SU-DHL-6 (cell line): ENCODE measurements around the gene ADCY10.

Experiments
- H2AFZ ChIP-seq: fragments of 200-600 bp; sonication (generic); 2 replicates; pipeline ENCODE4 v1.6.1; 2014; ENCODE audit warnings: low read depth, mild to moderate bottlenecking, moderate library complexity, mixed read lengths, antibody characterized with exemption, low read length; ENCODE audit not compliant: severe bottlenecking
- H3F3A ChIP-seq: fragments of 200-600 bp; shearing (Covaris generic); 2 replicates; pipeline ENCODE4 v1.6.0; 2016; ENCODE audit warnings: antibody characterized with exemption, mild to moderate bottlenecking; ENCODE audit not compliant: insufficient read depth
- H3K27ac ChIP-seq: fragments of 200-600 bp; sonication (generic); 2 replicates; pipeline ENCODE4 v1.5.1; 2016; ENCODE audit warnings: low read depth, mild to moderate bottlenecking, low read length, moderate library complexity, mixed read lengths
- H3K27me3 ChIP-seq: fragments of 200-600 bp; sonication (generic), shearing (Covaris generic); 2 replicates; pipeline ENCODE4 v1.6.0; 2014; ENCODE audit warnings: mild to moderate bottlenecking, low read length
- H3K36me3 ChIP-seq: fragments of 200-600 bp; sonication (generic); 2 replicates; pipeline ENCODE4 v1.6.1; 2014; ENCODE audit warnings: mild to moderate bottlenecking, low read length, mixed read lengths
- H3K4me2 ChIP-seq: fragments of 300-600, 200-600 bp; shearing (Covaris generic), sonication (generic); 2 replicates; pipeline ENCODE4 v1.6.0; 2014; ENCODE audit warnings: low read length, low read depth, mild to moderate bottlenecking; ENCODE audit not compliant: poor library complexity, severe bottlenecking
- H3K4me3 ChIP-seq: fragments of 200-600 bp; sonication (generic); 2 replicates; pipeline ENCODE4 v1.5.1; 2014; ENCODE audit warnings: antibody characterized with exemption, low read length, mild to moderate bottlenecking, mixed read lengths; ENCODE audit not compliant: insufficient read depth, poor library complexity, severe bottlenecking
- H3K79me2 ChIP-seq: fragments of 200-600 bp; sonication (generic); 2 replicates; pipeline ENCODE4 v1.6.1; 2014; ENCODE audit warnings: mild to moderate bottlenecking, low read length, moderate library complexity; ENCODE audit not compliant: insufficient read depth
- H3K9ac ChIP-seq: fragments of 200-600 bp; sonication (generic); 2 replicates; pipeline ENCODE4 v1.7.0; 2014; ENCODE audit warnings: mild to moderate bottlenecking, low read length
- H3K9me2 ChIP-seq: fragments of 200-600 bp; sonication (generic); replicated peaks from 2 replicates; pipeline ENCODE4 v1.6.1; 2014; ENCODE audit warnings: low read length; ENCODE audit not compliant: insufficient read depth
- H3K9me3 ChIP-seq: fragments of 200-600 bp; sonication (generic); 2 replicates; pipeline ENCODE4 v1.6.1; 2014; ENCODE audit warnings: low read length, mixed read lengths; ENCODE audit not compliant: insufficient read depth
- H4K20me1 ChIP-seq: fragments of 200-600 bp; sonication (generic); 2 replicates; pipeline ENCODE4 v1.6.1; 2014; ENCODE audit warnings: low read depth, mild to moderate bottlenecking, antibody characterized with exemption, low read length, moderate library complexity, mixed read lengths
- CTCF ChIP-seq: fragments of 200-600 bp; sonication (generic); IDR thresholded peaks from one replicate; pipeline ENCODE4 v1.5.1; 2017; ENCODE audit warnings: antibody characterized with exemption, mild to moderate bottlenecking, low read length, moderate library complexity; ENCODE audit not compliant: insufficient read depth, poor library complexity, severe bottlenecking
- EZH2phosphoT487 ChIP-seq: fragments of 200-600 bp; sonication (generic), shearing (Covaris generic); conservative IDR thresholded peaks from 2 replicates; pipeline ENCODE4 v1.6.1; 2018; ENCODE audit warnings: mild to moderate bottlenecking, antibody characterized with exemption, low read length, moderate library complexity, mixed read lengths

The ADCY10 gene

GRCh38 chr1:167770127-167770526 lies 143.8 kb downstream of the ADCY10 start:
- Histone ChIP-seq H3K36me3 (no peaks in the 10 kb centered on the region), H2AFZ (no peak overlapping the region), H3K79me2 (no peaks in the 10 kb centered on the region), H3K9me3 (no peaks in the 10 kb centered on the region), H4K20me1 (no peaks in the 10 kb centered on the region), H3F3A (no peaks in the 10 kb centered on the region), H3K4me3 (no peak overlapping the region), H3K9ac (no peak overlapping the region), H3K27ac (no peak overlapping the region), H3K27me3 (no peaks in the 10 kb centered on the region), H3K9me2 (no peaks in the 10 kb centered on the region), H3K4me2 (no peak overlapping the region)
- TF ChIP-seq EZH2phosphoT487 (no peak), CTCF (no peak)

GRCh38 chr1:167767761-167768160 lies 146.2 kb downstream of the ADCY10 start:
- Histone ChIP-seq H3K4me2 (no peak overlapping the region), H3K27ac (no peak overlapping the region), H3K9ac (no peak overlapping the region), H3K36me3 (no peaks in the 10 kb centered on the region), H3F3A (no peaks in the 10 kb centered on the region), H2AFZ (no peak overlapping the region), H3K27me3 (no peaks in the 10 kb centered on the region), H4K20me1 (no peaks in the 10 kb centered on the region), H3K4me3 (no peak overlapping the region), H3K79me2 (no peaks in the 10 kb centered on the region), H3K9me3 (no peaks in the 10 kb centered on the region), H3K9me2 (no peaks in the 10 kb centered on the region)
- TF ChIP-seq EZH2phosphoT487: no peak
- no peak for TF ChIP-seq CTCF

GRCh38 chr1:167766538-167766937 lies 147.4 kb downstream of the ADCY10 start:
- Histone ChIP-seq H3K4me2 (no peak overlapping the region), H3K36me3 (no peaks in the 10 kb centered on the region), H3K79me2 (no peaks in the 10 kb centered on the region), H3F3A (no peaks in the 10 kb centered on the region), H3K9me2 (no peaks in the 10 kb centered on the region), H4K20me1 (no peaks in the 10 kb centered on the region), H3K27ac (no peak overlapping the region), H3K27me3 (no peaks in the 10 kb centered on the region), H3K9ac (no peak overlapping the region), H2AFZ (no peak overlapping the region), H3K9me3 (no peaks in the 10 kb centered on the region), H3K4me3 (no peak overlapping the region)
- TF ChIP-seq CTCF: no peak
- no peak for TF ChIP-seq EZH2phosphoT487
